Fibroblast of lung (primary cell): ENCODE data around the gene AHCYL1. TPM values are rescaled to one million over a fixed set of nuclear protein-coding genes. Genes with fewer than 3 reads are reported as not detected.

Experiments used
- DNase-seq, 2 donors: peaks; one replicate each; pipeline versions ENCODE4 v3.0.0 to v3.0.0-alpha.2; 2010; ENCODE audit warnings: low read depth in 2 of 2
- H2AFZ ChIP-seq: 2 replicates; pipeline ENCODE4 v1.5.1; 2012; ENCODE audit warnings: low read length, control low read depth, inconsistent platforms
- H3K27ac ChIP-seq: 2 replicates; pipeline ENCODE4 v1.5.1; 2011; ENCODE audit warnings: low read length, control low read depth; ENCODE audit not compliant: insufficient read depth
- H3K27me3 ChIP-seq: 2 replicates; pipeline ENCODE4 v1.5.1; 2011; ENCODE audit warnings: mild to moderate bottlenecking, low read length; ENCODE audit not compliant: control insufficient read depth, insufficient read depth
- H3K36me3 ChIP-seq: 2 replicates; pipeline ENCODE4 v1.5.1; 2011; ENCODE audit warnings: low read length; ENCODE audit not compliant: control insufficient read depth, insufficient read depth
- H3K4me1 ChIP-seq: 2 replicates; pipeline ENCODE4 v1.5.1; 2011; ENCODE audit warnings: low read length; ENCODE audit not compliant: control insufficient read depth, insufficient read depth; ENCODE audit errors: extremely low read depth
- H3K4me2 ChIP-seq: 2 replicates; pipeline ENCODE4 v1.5.1; 2011; ENCODE audit warnings: low read length, control low read depth; ENCODE audit not compliant: insufficient read depth; ENCODE audit errors: extremely low read depth
- H3K4me3 ChIP-seq, 4 experiments: fragments of 200-600 bp in 1 of 4; sonication (generic) in 1 of 4; replicated peaks in 1 of 4; 2 replicates each; pipeline ENCODE4 v1.5.1; 2011 to 2016; ENCODE audit warnings: low read length in 4 of 4, low read depth in 3 of 4, mild to moderate bottlenecking in 3 of 4, control low read depth in 2 of 4, inconsistent platforms in 1 of 4, mixed read lengths in 1 of 4; ENCODE audit not compliant: insufficient read depth in 1 of 4; ENCODE audit errors: control extremely low read depth in 1 of 4
- H3K79me2 ChIP-seq: 2 replicates; pipeline ENCODE4 v1.5.1; 2012; ENCODE audit warnings: mild to moderate bottlenecking, low read length, inconsistent platforms; ENCODE audit not compliant: control insufficient read depth, insufficient read depth
- H3K9ac ChIP-seq: 2 replicates; pipeline ENCODE4 v1.5.1; 2011; ENCODE audit warnings: mild to moderate bottlenecking, low read length, control low read depth; ENCODE audit not compliant: insufficient read depth
- H3K9me3 ChIP-seq: 2 replicates; pipeline ENCODE4 v1.5.1; 2012; ENCODE audit warnings: low read depth, low read length; ENCODE audit not compliant: control insufficient read depth, insufficient read depth
- H4K20me1 ChIP-seq: 2 replicates; pipeline ENCODE4 v1.5.1; 2011; ENCODE audit warnings: low read length; ENCODE audit not compliant: control insufficient read depth, insufficient read depth; ENCODE audit errors: extremely low read depth
- CTCF ChIP-seq, 2 donors: IDR thresholded peaks in 1 of 2; conservative IDR thresholded peaks in 1 of 2; 1 replicate in 1 of 2; 2 replicates in 1 of 2; pipeline ENCODE4 v1.5.1; 2011 to 2012; ENCODE audit warnings: low read length in 2 of 2, control low read depth in 1 of 2, inconsistent platforms in 1 of 2, low read depth in 1 of 2, mild to moderate bottlenecking in 1 of 2
- EZH2 ChIP-seq: IDR thresholded peaks from 2 replicates; pipeline ENCODE4 v1.5.1; 2012; ENCODE audit warnings: low read length, control low read depth, mild to moderate bottlenecking; ENCODE audit errors: missing control alignments
- polyA plus RNA-seq, 2 donors: library from polyadenylated mRNA; depleted of rRNA in 1 of 2; stranded (reverse) in 1 of 2; unstranded in 1 of 2; fragments of >200 nt; gene quantifications; 2 replicates each; pipeline ENCODE4 v1.2.1, GENCODE V29; 2011 to 2012; ENCODE audit warnings: missing spikeins in 1 of 2
- total RNA-seq: library from RNA; depleted of rRNA; stranded (reverse); fragments of >200 nt; gene quantifications from 2 replicates; pipeline ENCODE4 v1.2.1, GENCODE V29; 2014

The AHCYL1 gene
- total and polyA plus RNA-seq, 2 donors (not counting 1 experiment from before 2014, with no cell fraction given) = 70.5 to 83.3 TPM

- Histone ChIP-seq H3K79me2 (no peaks in the 10 kb centered on the region), H2AFZ (no peak overlapping the region), H3K9ac (no peak overlapping the region), H3K27ac (no peak overlapping the region), H3K4me2 (no peak overlapping the region), H4K20me1 (no peaks in the 10 kb centered on the region), H3K4me3 (no peak overlapping the region), H3K27me3 (no peaks in the 10 kb centered on the region), H3K36me3 (peaks cover 12% of the 10 kb centered on the region), H3K9me3 (no peaks in the 10 kb centered on the region), H3K4me1 (peaks cover 48% of the 10 kb centered on the region)
- DNase-seq = peak in 1 of 2 donors; percentile 33
- peak; percentile 97 to 98 for TF ChIP-seq CTCF (conservative IDR thresholded peaks at IDR 0.05 in 1 of 2, IDR thresholded peaks at IDR 0.05 in 1 of 2; ENCODE audit: low read depth in 1 of 2, low read length in 2 of 2)
- no peak for TF ChIP-seq EZH2
Measured at GRCh38 chr1:110053552-110054428, 69.2 kb downstream of the AHCYL1 start.

- Histone ChIP-seq H3K9me3 (no peaks in the 10 kb centered on the region), H3K4me1 (peaks cover 46% of the 10 kb centered on the region), H3K9ac (no peak overlapping the region), H3K27ac (peak overlapping the region; percentile 50), H2AFZ (no peak overlapping the region), H3K4me3 (no peak overlapping the region), H4K20me1 (no peaks in the 10 kb centered on the region), H3K79me2 (no peaks in the 10 kb centered on the region), H3K4me2 (peak overlapping the region; percentile 56), H3K36me3 (peaks cover 8% of the 10 kb centered on the region), H3K27me3 (no peaks in the 10 kb centered on the region)
- TF ChIP-seq EZH2 = no peak
- no peak for TF ChIP-seq CTCF (conservative IDR thresholded peaks at IDR 0.05 in 1 of 2, IDR thresholded peaks at IDR 0.05 in 1 of 2; ENCODE audit: low read depth in 1 of 2, low read length in 2 of 2)
- DNase-seq = peak; percentile 9 to 66
Measured at GRCh38 chr1:110055493-110056284, 71.1 kb downstream of the AHCYL1 start.

- no peak overlapping the region for H2AFZ ChIP-seq
- H3K4me1 ChIP-seq = peaks cover 41% of the 10 kb centered on the region
- no peaks in the 10 kb centered on the region for H4K20me1 ChIP-seq
- H3K9ac ChIP-seq = no peak overlapping the region
- DNase-seq = peak in 1 of 2 donors; percentile 43
- H3K9me3 ChIP-seq = no peaks in the 10 kb centered on the region
- H3K4me3 ChIP-seq = no peak overlapping the region
- no peak overlapping the region for H3K27ac ChIP-seq
- peaks cover 6% of the 10 kb centered on the region for H3K36me3 ChIP-seq
- TF ChIP-seq CTCF (conservative IDR thresholded peaks at IDR 0.05 in 1 of 2, IDR thresholded peaks at IDR 0.05 in 1 of 2; ENCODE audit: low read depth in 1 of 2, low read length in 2 of 2) (no peak), EZH2 (no peak)
- no peaks in the 10 kb centered on the region for H3K27me3 ChIP-seq
- peak overlapping the region; percentile 54 for H3K4me2 ChIP-seq
- H3K79me2 ChIP-seq = no peaks in the 10 kb centered on the region
Measured at GRCh38 chr1:110056285-110056683, 71.7 kb downstream of the AHCYL1 start.
